Upper lobe of left lung (tissue), 4 donors: Measurements from ENCODE around the gene OR4K2.

ENCODE experiments used
- EP300 ChIP-seq, 4 donors: sonication (generic); formaldehyde crosslinking; IDR thresholded peaks; one replicate each; pipeline ENCODE4 v1.5.1; 2017; ENCODE audit warnings: antibody characterized with exemption in 4 of 4, control low read depth in 2 of 4
- POLR2A ChIP-seq, 4 donors: fragments of 450-650 bp; IDR thresholded peaks; one replicate each; pipeline ENCODE4 v1.5.1; 2016 to 2017; ENCODE audit warnings: antibody characterized with exemption in 4 of 4, mild to moderate bottlenecking in 2 of 4
- POLR2AphosphoS5 ChIP-seq, 2 donors: sonication (generic); formaldehyde crosslinking; IDR thresholded peaks; one replicate each; pipeline ENCODE4 v1.5.1; 2017; ENCODE audit warnings: antibody characterized with exemption in 2 of 2
- TF ChIP-seq, protein P1 (sequence below), 6 experiments: fragments of 450-650 bp in 4 of 6; fragments of 200-600 bp in 2 of 6; sonication (generic) in 2 of 6; IDR thresholded peaks; one replicate each; pipeline ENCODE4 v1.5.1; 2016 to 2019; ENCODE audit warnings: antibody characterized with exemption in 6 of 6

GRCh38 chr14:19874842-19875241 is at the start of gene OR4K2:
- TF ChIP-seq POLR2AphosphoS5 (IDR thresholded peaks at IDR 0.05) = no peak
- TF ChIP-seq POLR2A (IDR thresholded peaks at IDR 0.05) = no peak
- TF ChIP-seq, protein P1, sequence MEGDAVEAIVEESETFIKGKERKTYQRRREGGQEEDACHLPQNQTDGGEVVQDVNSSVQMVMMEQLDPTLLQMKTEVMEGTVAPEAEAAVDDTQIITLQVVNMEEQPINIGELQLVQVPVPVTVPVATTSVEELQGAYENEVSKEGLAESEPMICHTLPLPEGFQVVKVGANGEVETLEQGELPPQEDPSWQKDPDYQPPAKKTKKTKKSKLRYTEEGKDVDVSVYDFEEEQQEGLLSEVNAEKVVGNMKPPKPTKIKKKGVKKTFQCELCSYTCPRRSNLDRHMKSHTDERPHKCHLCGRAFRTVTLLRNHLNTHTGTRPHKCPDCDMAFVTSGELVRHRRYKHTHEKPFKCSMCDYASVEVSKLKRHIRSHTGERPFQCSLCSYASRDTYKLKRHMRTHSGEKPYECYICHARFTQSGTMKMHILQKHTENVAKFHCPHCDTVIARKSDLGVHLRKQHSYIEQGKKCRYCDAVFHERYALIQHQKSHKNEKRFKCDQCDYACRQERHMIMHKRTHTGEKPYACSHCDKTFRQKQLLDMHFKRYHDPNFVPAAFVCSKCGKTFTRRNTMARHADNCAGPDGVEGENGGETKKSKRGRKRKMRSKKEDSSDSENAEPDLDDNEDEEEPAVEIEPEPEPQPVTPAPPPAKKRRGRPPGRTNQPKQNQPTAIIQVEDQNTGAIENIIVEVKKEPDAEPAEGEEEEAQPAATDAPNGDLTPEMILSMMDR (IDR thresholded peaks at IDR 0.05) = no peak
- TF ChIP-seq EP300 (IDR thresholded peaks at IDR 0.05) = no peak
